NK-92 treated with Interleukin-12 subunit alpha and Interleukin-12 subunit beta, amount 100 ng/mL, for 24 hours (cell line): Measurements from ENCODE around the gene RPS18.
A peak's percentile ranks its signal among the peaks of the same experiment; 100 is the strongest.

Experiments
- DNase-seq: peaks from one replicate; lab custom pipeline; 2025; lab: John Stamatoyannopoulos, UW

The RPS18 gene

GRCh38 chr6:33289784-33290315 lies 18.0 kb downstream of the RPS18 start:
- no peak for DNase-seq

- no peak for DNase-seq
Measured at GRCh38 chr6:33290459-33290858, 18.6 kb downstream of the RPS18 start.

DNA sequence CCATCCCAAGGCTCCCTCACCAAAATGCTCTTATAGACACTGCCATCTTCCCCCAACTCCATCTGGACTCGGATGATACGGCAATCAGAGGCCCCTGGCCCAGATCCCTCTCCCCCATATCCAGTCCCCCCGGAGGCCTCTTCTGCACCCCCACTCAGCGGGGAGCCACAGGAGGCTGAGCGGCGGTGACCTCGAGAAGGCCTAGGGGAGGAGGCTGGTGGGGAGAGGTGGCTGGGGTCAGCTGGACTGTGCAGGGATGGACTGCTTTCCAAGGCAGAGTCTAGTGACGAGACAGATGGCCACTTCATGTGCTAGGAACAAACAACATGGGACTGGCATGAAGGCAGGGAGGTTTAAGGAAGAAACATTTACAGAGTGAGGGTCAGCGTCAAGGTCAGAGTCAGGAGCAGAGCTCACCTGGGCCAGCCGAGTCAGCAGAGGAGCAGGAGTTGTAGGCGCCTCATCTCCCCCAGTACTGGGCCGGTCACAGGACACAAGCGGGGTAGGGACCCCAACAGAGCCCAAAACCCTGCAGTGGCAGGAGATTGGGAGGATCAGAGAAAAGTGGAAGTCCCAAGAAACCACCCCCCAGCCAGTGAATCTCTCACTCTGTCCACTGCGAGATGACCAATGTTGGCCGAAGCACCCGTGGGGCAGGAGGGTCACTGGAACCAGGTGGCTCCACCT lies 21.3 kb downstream of the RPS18 start:
- no peak for DNase-seq

GRCh38 chr6:33294086-33294823 lies 22.4 kb downstream of the RPS18 start:
- no peak for DNase-seq

DNA sequence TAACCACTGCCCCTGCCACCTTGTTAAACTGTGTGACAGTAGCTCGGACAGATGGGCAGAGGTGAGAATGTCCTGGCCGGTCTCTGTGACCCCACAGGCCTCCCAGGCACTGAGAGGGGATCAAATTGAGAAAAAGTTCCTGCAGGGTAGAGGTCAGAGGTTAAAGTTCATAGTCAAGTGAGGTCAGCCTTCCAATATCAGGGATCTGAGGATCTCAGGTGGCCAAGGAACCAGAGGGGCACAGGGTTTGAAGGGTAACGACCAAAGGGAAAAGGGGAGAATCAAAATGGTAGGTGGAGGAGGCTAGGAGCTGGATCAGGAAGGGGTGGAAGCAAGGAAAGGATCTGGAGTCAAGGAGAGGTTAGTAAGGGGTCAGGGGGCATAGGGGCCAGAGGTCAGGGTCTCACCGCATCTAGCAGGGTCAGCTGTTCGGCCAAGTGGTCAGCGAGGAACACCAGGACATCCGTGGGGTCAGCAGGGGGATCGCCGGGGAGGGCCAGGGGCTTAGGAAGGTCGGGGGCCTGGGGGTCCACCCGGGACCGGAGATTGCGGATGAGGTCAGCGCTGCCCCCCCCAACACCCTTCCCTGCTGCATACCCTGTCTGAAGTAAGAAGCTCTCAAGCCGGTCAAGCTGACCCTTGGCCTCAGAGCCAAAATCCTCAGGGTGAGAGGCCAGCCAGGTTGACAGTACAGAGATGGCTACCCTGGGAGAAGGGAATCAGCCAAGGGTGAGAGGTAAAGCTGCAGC lies 23.9 kb downstream of the RPS18 start:
- no peak for DNase-seq

DNA sequence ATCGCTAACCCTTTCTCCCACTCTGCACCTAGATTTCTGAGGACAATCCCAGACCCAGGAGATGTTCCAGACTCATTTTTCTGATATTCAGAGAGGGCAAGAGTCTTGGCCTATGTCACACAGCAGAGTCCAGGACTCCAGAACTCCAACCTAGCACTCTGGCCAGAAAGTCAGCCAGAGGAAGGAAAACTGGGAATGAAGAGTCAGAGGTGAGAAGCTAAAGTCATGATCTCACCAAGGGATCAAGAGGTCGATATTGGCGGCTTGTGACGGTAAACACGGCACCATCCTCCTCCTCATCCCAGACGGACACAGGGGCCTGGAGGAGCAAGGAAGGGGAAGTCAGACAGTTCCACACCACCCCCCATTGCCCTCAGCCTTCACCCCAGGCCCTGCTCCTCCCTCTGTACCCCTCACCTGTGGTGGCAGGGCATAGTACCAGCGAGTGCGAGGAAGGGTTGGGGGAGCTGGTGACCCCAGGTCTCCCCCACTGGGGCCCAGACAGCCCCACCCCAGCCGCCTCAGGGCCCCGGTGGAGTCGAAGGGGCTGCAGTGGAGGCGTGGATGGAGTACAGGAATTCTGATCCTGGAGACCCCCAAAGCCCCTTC lies 25.0 kb downstream of the RPS18 start:
- no peak for DNase-seq

DNA sequence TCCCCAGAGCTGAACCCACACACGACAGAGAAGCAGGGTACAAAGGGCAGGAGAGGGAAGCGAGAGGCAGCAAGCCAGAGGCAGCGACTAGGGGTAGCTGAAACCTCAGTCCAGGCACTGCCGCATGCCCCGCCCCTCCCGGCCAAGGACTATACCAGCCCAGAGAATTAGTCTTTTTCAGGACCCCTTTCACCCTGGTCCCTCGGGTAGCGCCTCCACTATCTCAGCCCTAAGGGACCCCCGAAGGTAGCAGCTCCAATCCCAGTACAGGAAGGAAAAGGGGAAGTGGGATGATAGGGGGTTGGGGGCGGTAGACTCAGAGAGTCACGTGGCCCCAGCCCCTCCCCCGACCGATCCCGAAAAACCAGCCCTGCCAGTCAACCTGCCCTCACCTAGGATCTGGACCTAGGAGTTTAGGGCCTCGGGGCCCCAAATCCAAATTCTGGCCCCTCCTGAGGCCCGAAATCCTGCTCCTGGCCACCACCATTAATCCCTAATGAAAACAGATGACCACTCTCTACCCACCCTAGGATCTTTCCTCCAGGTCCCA lies 25.6 kb downstream of the RPS18 start:
- no peak for DNase-seq

DNA sequence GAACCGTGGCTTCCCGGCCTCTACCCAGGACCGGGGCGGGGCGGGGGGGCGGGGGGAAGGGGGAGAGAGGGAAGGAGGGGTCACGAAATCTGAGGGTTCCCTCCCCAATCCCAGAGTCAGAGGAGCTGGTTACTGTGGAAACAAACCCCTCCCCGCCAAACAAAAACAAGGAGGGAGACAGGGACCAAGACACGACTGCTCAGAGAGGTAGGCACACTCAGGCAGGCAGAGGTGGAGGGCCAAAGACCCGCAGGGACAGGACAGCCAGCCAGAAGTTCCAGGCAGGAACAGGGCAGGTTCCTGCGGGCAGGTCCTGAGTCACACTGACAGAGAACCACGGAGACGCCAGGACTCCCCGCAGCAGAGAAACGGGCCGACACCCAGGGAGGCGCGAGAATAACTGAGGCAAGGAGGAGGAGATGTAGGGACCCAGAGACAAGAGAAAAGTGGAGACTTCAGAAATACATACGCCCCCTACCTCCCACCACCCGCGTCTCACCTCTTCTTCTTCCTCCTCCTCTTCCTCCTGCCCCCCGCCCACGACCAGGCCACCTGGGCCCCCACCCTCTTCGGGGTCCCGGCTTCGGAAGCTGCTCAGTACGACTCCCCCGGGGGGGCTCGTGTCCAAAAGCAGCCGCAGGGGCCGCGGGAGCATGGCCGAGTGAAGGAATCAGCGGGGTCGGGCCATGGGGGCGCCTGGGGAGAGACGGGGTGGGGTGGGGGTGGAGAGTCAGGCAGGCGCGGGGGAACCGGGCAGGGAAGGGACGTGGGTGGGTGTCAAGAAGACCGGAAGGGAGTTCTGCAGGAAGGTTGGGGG lies 26.3 kb downstream of the RPS18 start:
- DNase-seq = peak; percentile 42

DNA sequence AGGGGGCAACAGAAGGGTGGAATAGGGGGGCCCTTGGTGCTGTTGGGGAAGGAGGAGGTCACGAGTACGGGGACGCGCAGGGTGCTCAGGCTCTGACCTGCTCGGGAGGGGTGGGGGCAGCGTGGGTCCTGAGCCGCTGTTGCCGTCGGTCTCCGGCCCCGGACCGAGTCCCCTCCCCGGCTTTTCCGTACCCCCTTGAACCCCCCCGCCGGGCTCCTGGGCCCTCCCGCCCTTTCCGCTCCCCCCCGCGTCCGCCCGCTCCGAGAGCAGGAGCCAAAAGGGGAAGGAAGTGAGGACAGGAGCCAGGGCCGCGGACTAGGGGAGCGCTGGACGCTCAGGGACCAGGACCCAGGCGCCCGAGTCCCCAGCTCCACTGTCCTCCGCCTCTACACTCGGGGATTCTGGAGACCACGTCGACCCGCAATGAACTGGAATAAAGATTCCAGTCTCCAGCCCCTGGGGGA lies 26.9 kb downstream of the RPS18 start, which contains the start of gene RGL2:
Gene RGL2 (minus strand): TSS at position 170 of the 464 bp plus-strand sequence. CDS start 332 bp downstream, outside the sequence.
- peak; percentile 57 for DNase-seq

DNA sequence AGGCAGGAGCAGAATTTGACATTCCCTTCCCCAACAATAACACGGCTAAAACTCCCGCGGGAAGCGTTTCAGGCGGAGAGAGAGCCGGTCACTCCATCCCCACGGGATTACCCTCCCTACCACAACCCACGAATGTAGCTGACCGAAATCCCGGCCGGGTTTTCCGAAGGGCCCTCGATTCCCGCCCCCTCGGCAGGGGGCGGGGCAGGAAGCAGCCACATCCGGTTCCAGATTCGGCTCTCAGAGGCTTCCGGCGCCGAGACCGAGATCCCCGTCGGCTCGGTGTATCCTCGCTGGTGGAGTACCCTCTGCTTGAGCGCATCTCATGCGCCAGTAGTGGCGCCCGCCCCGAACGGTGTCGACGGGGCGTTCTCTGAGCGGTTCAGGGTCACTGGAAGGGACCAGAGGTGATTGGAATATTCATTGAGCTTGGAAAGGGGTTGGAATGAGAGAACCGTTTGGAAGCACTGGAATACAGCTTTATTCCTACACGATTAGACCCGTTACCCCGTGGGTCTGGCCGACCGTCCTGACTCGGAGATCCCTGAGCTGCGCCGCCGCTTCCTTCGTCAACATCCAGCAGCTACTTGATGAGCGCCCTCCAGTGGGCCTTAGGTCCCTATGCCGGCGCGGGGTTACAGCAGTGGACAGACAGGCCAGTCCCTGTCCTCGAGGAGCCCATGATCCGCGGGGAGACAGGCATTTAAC lies 27.5 kb downstream of the RPS18 start:
- peak; percentile 84 for DNase-seq

DNA sequence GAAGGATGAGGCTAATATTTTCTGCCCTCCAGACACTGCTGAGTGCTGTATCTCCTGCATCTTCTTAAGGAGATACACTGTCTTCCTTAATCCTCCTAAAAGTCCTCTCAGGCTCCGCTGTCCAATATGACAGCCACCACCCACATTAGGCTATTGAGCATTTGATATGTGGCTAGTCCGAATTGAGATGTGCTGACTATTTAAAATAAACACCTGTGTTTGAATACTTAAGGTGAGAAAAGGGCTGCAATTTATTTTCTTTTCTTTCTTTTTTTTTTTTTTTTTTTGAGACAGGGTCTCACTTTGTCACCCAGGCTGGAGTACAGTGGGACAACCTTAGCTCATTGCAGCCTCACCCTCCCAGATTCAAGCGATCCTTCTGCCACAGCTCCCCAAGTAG lies 30.0 kb downstream of the RPS18 start:
- no peak for DNase-seq

GRCh38 chr6:33304216-33304615 lies 32.3 kb downstream of the RPS18 start:
- no peak for DNase-seq

DNA sequence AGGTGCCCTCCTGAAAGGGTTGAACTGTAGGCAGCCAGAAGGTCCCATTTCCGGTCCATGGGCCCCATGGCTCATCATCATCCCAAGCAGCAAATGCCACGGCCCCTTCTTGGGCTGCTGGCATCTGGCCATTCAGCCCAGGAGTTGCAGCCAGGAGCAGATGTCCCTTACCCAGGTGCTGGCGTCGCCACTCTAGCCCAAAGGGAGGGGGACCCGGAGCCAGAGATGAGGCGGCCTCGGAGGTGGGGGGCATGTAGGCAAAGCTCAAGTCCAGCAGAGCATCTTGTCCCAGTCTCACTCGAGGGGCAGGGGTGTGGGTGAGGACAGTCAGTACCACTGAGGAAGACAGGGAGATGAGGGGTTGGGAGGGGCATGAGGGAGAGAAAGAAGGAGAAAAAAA lies 33.2 kb downstream of the RPS18 start:
- no peak for DNase-seq

GRCh38 chr6:33306356-33306755 lies 34.5 kb downstream of the RPS18 start:
- no peak for DNase-seq

- DNase-seq = peak; percentile 58
Measured at GRCh38 chr6:33312361-33313104, 40.7 kb downstream of the RPS18 start.

DNA sequence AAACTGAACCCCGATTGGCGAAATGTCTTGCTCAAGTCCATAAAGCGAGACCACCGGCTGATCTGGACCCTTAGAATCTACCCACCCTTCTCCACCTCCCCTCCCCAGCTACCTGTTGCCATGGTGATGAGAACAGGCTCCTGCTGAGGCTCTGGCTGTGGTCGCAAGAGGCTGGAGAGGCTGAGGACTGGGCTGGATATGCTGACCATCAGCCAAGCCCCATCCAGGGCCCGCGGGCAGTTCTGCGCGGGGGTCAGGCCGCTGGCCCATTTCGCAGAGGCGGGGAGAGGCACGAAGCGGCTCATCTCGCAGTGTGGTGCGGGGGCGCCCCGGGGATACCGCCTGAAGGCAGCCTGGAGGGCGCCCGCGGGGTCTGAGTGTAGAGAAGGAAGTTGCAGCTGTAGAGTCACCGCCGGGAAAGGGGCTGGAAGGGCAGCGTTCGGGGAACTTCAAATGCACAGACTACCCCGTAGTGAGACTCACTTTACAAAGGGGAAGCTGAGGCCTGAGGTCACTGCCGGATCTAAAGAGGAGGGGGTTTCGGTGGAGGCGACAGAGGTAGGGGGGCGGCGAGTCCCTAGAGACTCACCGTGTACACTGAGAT lies 41.3 kb downstream of the RPS18 start:
- DNase-seq = peak; percentile 54

DNA sequence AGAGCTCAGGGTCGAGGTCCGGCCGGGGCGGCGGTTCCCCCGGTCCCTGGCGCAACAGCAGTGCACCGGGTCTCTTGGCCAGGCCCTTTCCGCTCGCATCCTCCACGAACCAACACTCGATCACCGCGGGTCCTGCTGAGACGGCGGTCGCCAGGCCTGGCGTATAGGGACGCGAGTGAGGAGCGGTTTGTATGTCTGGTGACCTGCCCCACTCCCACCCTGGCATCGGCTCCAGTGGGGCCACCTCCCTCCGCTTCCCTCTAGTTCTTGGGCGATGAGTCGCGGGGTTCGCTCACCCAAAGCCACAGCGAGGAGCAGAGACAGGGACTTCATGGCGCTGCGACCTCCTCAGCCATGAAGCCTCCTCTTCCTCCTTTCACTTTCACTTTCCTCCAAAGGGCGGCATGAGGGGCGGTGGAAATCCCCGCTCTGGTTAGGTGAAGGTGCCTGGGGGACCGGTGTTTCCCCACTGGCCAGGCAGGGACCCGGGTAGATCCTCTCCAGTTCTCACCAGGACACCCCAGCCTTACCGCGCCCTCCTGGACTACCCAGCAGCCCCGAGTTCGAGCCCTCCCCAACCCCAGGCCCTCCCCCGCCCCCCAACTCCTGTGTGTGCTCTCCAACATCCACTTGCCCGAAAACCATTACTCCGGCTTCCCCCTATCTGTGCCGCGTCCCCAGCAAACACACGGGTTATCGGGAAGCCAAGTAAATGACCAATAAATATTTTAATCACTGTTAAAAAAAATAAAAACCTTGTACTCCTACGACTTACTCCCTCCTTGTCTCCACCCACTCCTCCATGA lies 42.0 kb downstream of the RPS18 start, which contains the start of gene TAPBP:
Gene TAPBP (minus strand): TSS at position 370 of the 806 bp plus-strand sequence. CDS start 37 bp downstream, at position 333.
- peak; percentile 83 for DNase-seq

DNA sequence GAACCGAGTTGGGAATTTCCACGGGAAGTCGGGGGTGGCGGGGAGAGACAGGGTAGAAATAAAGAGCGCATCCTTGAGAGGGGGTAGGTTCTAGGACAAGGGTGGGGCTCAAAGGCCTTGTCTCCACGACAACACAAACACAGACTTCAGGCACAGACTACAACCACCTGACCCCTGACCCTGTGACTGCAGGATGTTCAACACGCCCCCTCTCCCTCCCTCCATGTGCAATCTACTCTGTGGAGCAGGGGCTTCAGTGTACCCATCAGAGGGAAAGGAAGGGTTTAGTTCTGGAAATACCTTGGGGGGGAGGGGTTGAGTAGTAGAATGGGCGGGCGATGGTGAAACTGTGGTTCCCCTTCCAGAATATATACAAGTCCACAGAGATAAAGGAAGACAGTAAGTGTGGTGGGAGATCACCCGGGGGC lies 42.7 kb downstream of the RPS18 start:
- DNase-seq = peak; percentile 37
